OCI-LY7 (cell line): Measurements from ENCODE around the gene PCDH9. TPM values are rescaled to one million over a fixed set of nuclear protein-coding genes. Genes with fewer than 3 reads are reported as not detected.

Experiments used
- BruUV-seq: library from RNA; stranded (reverse); fragments of 400-500 nt; replicated peaks from 2 replicates; lab custom pipeline; 2021; lab: Mats Ljungman, UMichigan
- CTCF ChIA-PET: fragments of 300-600 bp; sonication (Branson Sonifier 250); formaldehyde crosslinking; loops from one replicate; lab custom pipeline; 2022; ENCODE audit warnings: antibody characterized with exemption; ENCODE audit not compliant: unreplicated experiment; lab: Charles Lee
- POLR2A ChIA-PET: fragments of 300-600 bp; sonication (Branson Sonifier 250); formaldehyde crosslinking; loops from one replicate; lab custom pipeline; 2022; ENCODE audit warnings: antibody characterized with exemption; lab: Charles Lee
- DNase-seq: peaks from one replicate; pipeline ENCODE4 v3.0.0-alpha.2; 2015; ENCODE audit warnings: low spot score
- H2AFZ ChIP-seq: fragments of 200-600 bp; sonication (generic), shearing (Covaris generic); 2 replicates; pipeline ENCODE4 v1.6.1; 2014; ENCODE audit warnings: mild to moderate bottlenecking, antibody characterized with exemption, low read length, moderate library complexity
- H3K27ac ChIP-seq: fragments of 200-600 bp; sonication (generic); 2 replicates; pipeline ENCODE4 v1.5.1; 2014; ENCODE audit warnings: mixed run types, low read depth, mild to moderate bottlenecking, moderate library complexity, low read length, inconsistent platforms; ENCODE audit not compliant: poor library complexity, severe bottlenecking
- H3K36me3 ChIP-seq: fragments of 200-600 bp; sonication (generic); 2 replicates; pipeline ENCODE4 v1.6.1; 2014; ENCODE audit warnings: mild to moderate bottlenecking, antibody characterized with exemption, low read length, moderate library complexity, mixed read lengths; ENCODE audit not compliant: insufficient read depth
- H3K4me1 ChIP-seq: fragments of 200-600 bp; sonication (generic); 2 replicates; pipeline ENCODE4 v1.5.1; 2014; ENCODE audit warnings: mild to moderate bottlenecking, low read length; ENCODE audit not compliant: insufficient read depth, poor library complexity, severe bottlenecking
- H3K4me2 ChIP-seq: fragments of 200-600 bp; sonication (generic); 2 replicates; pipeline ENCODE4 v1.6.1; 2014; ENCODE audit warnings: mild to moderate bottlenecking, low read length
- H3K4me3 ChIP-seq: fragments of 200-600 bp; sonication (generic); 2 replicates; pipeline ENCODE4 v1.5.1; 2014; ENCODE audit warnings: mild to moderate bottlenecking, low read depth, low read length; ENCODE audit not compliant: poor library complexity, severe bottlenecking
- H3K79me2 ChIP-seq: fragments of 200-600 bp; sonication (generic); 2 replicates; pipeline ENCODE4 v1.6.1; 2016; ENCODE audit warnings: low read depth, mild to moderate bottlenecking, low read length, moderate library complexity, mixed read lengths; ENCODE audit not compliant: insufficient read depth
- H3K9me2 ChIP-seq: fragments of 200-600 bp; sonication (generic); 2 replicates; pipeline ENCODE4 v1.6.1; 2016; ENCODE audit warnings: mild to moderate bottlenecking, low read length, mixed read lengths; ENCODE audit not compliant: insufficient read depth
- H3K9me3 ChIP-seq: fragments of 200-600 bp; sonication (generic); 2 replicates; pipeline ENCODE4 v1.6.1; 2014; ENCODE audit warnings: mild to moderate bottlenecking, mixed run types, low read length, mixed read lengths
- H4K20me1 ChIP-seq: fragments of 200-600 bp; sonication (generic); 2 replicates; pipeline ENCODE4 v1.6.1; 2014; ENCODE audit warnings: mild to moderate bottlenecking, antibody characterized with exemption, low read length, moderate library complexity, mixed read lengths; ENCODE audit not compliant: insufficient read depth
- EZH2phosphoT487 ChIP-seq: fragments of 200-600 bp; sonication (generic); IDR thresholded peaks from 2 replicates; pipeline ENCODE4 v1.6.1; 2018; ENCODE audit warnings: low read depth, borderline replicate concordance, mild to moderate bottlenecking, mixed run types, antibody characterized with exemption, low read length, moderate library complexity, mixed read lengths
- intact Hi-C: fragments of 100-400 bp; cut with micrococcal nuclease; formaldehyde crosslinking; loops from one replicate; pipeline ENCODE4 v1.10.0; 2022; ENCODE audit not compliant: unreplicated experiment
- total RNA-seq, 2 experiments: library from RNA; depleted of rRNA in 1 of 2; stranded (reverse); fragments of >200 nt in 1 of 2; shearing (Covaris generic) in 1 of 2; gene quantifications; 2 replicates each; pipeline ENCODE4 v1.2.3, GENCODE V29; 2014 to 2022
- TF ChIP-seq, protein P1 (sequence below): fragments of 200-600 bp; sonication (generic); conservative IDR thresholded peaks from 2 replicates; pipeline ENCODE4 v1.5.1; 2014; ENCODE audit warnings: mild to moderate bottlenecking, antibody characterized with exemption, low read length, moderate library complexity, mixed read lengths

Gene PCDH9
- total RNA-seq, 2 experiments from 2014 or later: 20.1 to 26.0 TPM

DNA sequence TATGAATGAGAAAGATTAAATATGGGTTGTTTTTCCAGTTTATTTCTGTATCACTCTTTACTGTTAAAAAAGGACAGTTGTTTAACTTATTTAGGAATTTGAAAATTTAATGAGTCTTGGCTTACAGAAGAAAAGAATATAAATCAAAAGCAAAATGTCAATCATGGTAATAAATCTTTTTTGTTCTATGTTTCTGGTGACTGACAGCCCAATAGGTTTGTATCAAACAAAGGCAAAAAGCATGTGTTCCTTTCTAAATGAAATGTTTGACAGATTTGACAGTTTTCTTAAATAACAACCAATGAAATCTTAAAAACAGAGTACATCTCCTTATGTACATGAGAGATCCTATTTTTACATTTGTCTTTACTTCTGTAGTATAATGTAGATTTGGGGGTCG, 11.0 kb downstream of the PCDH9 start:
- no TSS peak for BruUV-seq
- Histone ChIP-seq H3K4me1 (peaks cover 46% of the 10 kb centered on the region), H2AFZ (peak overlapping the region; percentile 27; the same call in 1 of the 2 replicates), H3K36me3 (no peaks in the 10 kb centered on the region), H3K4me3 (no peak overlapping the region), H3K9me2 (no peaks in the 10 kb centered on the region), H3K9me3 (no peaks in the 10 kb centered on the region), H3K79me2 (peaks cover 71% of the 10 kb centered on the region), H3K4me2 (peak overlapping the region; percentile 1; the same call in 1 of the 2 replicates), H3K27ac (no peak overlapping the region), H4K20me1 (no peaks in the 10 kb centered on the region)
- intact Hi-C loops: no loop called here
- no peak for TF ChIP-seq EZH2phosphoT487
- TF ChIP-seq, protein P1, sequence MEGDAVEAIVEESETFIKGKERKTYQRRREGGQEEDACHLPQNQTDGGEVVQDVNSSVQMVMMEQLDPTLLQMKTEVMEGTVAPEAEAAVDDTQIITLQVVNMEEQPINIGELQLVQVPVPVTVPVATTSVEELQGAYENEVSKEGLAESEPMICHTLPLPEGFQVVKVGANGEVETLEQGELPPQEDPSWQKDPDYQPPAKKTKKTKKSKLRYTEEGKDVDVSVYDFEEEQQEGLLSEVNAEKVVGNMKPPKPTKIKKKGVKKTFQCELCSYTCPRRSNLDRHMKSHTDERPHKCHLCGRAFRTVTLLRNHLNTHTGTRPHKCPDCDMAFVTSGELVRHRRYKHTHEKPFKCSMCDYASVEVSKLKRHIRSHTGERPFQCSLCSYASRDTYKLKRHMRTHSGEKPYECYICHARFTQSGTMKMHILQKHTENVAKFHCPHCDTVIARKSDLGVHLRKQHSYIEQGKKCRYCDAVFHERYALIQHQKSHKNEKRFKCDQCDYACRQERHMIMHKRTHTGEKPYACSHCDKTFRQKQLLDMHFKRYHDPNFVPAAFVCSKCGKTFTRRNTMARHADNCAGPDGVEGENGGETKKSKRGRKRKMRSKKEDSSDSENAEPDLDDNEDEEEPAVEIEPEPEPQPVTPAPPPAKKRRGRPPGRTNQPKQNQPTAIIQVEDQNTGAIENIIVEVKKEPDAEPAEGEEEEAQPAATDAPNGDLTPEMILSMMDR: no peak
- no peak for DNase-seq
- CTCF ChIA-PET: no interaction called here
- POLR2A ChIA-PET: interaction anchor here (0.8 to 1.4 kb wide), 2 partner anchors 61 to 224 kb away, joined by 3 read pairs; no protein-coding TSS in a partner anchor

- H2AFZ ChIP-seq: peak overlapping the region; percentile 27; the same call in 1 of the 2 replicates
- TF ChIP-seq, protein P1: no peak
- TF ChIP-seq EZH2phosphoT487: no peak
- intact Hi-C loops: no loop called here
- no peak overlapping the region for H3K27ac ChIP-seq
- peaks cover 59% of the 10 kb centered on the region for H3K79me2 ChIP-seq
- no peaks in the 10 kb centered on the region for H3K36me3 ChIP-seq
- no peaks in the 10 kb centered on the region for H3K9me2 ChIP-seq
- BruUV-seq: no TSS peak
- POLR2A ChIA-PET: interaction anchor here (0.5 to 1.3 kb wide), 11 partner anchors 10 to 911 kb away, joined by 3 to 6 read pairs (median 3); no protein-coding TSS in a partner anchor
- H3K4me3 ChIP-seq: no peak overlapping the region
- no peak for DNase-seq
- no peaks in the 10 kb centered on the region for H4K20me1 ChIP-seq
- peaks cover 40% of the 10 kb centered on the region for H3K4me1 ChIP-seq
- H3K4me2 ChIP-seq: peak overlapping the region; percentile 8; the same call in 1 of the 2 replicates
- CTCF ChIA-PET: interaction anchor here (0.6 kb wide), 1 partner anchor 954 kb away, joined by 7 read pairs; no protein-coding TSS in a partner anchor
- no peaks in the 10 kb centered on the region for H3K9me3 ChIP-seq
Observed at GRCh38 chr13:67217880-67218279, 12.3 kb downstream of the PCDH9 start.

GRCh38 chr13:67216864-67217263, 13.3 kb downstream of the PCDH9 start:
- no peak overlapping the region for H2AFZ ChIP-seq
- peak overlapping the region; percentile 8; the same call in 1 of the 2 replicates for H3K4me2 ChIP-seq
- DNase-seq: no peak
- no peak for TF ChIP-seq EZH2phosphoT487
- TF ChIP-seq, protein P1: no peak
- no peaks in the 10 kb centered on the region for H3K9me3 ChIP-seq
- no peaks in the 10 kb centered on the region; the same call in 1 of the 2 replicates for H3K36me3 ChIP-seq
- peaks cover 35% of the 10 kb centered on the region for H3K4me1 ChIP-seq
- no peak overlapping the region for H3K27ac ChIP-seq
- H3K4me3 ChIP-seq: no peak overlapping the region
- CTCF ChIA-PET: no interaction called here
- intact Hi-C loops: no loop called here
- H3K9me2 ChIP-seq: no peaks in the 10 kb centered on the region
- no TSS peak for BruUV-seq
- POLR2A ChIA-PET: interaction anchor here (0.7 to 2.2 kb wide), 7 partner anchors 9 to 513 kb away, joined by 3 to 5 read pairs (median 3); no protein-coding TSS in a partner anchor
- H3K79me2 ChIP-seq: peaks cover 49% of the 10 kb centered on the region; the same call in 1 of the 2 replicates
- no peaks in the 10 kb centered on the region for H4K20me1 ChIP-seq
